Astrocyte of the cerebellum (primary cell): ENCODE results near the gene PAWR.
A peak's percentile ranks its signal among the peaks of the same experiment; 100 is the strongest.

Experiments
- DNase-seq: peaks from one replicate; pipeline ENCODE4 v3.0.0-alpha.2; 2011; ENCODE audit warnings: low read depth
- H3K4me3 ChIP-seq: 2 replicates; pipeline ENCODE4 v1.5.1; 2011; ENCODE audit warnings: mild to moderate bottlenecking, low read depth, low read length, moderate library complexity
- CTCF ChIP-seq: IDR thresholded peaks from 2 replicates; pipeline ENCODE4 v1.5.1; 2012; ENCODE audit warnings: low read length, low read depth, moderate library complexity, mild to moderate bottlenecking; ENCODE audit errors: missing control alignments
- in situ Hi-C: cut with HindIII; loops from 2 replicates; pipeline ENCODE4 v1.10.0; 2017; ENCODE audit warnings: low sequenced_read_pairs

The PAWR gene

DNA sequence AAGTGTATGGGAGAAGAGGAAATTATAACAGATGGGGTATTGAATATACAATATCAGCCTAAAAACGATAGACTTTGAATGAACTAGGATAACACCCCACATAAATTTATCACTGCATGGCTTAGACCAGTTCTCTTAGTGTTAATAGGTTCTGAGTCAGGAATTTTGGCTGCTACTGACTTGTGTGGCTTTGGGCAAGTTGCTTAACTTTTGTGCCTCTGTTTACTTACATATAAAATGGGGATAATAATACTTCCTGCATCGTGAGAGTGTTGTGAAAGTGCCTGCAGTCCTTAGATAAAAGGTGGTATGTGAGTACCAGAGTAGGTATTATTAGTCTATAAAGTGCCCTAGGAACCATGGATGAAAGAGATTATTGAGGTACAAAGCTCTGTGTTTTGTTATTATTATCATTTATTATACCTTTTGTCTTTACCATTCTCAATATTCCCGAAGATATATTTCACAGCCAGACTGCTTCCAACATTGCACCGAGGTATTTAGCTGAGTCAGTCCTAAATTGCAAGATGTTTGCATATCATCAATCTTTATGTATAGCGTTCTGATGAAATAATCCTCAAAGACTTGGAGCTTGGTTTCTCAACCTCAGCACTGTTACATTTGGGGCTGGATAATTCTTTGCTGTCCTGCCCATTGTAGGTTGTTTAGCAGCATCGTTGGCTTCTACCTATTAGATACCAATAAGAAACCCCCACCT is 2.3 kb upstream of the PAWR start:
- H3K4me3 ChIP-seq = no peak overlapping the region
- DNase-seq = no peak
- in situ Hi-C loops = no loop called here
- no peak for TF ChIP-seq CTCF

GRCh38 chr12:79691511-79692248 is 916 bp upstream of the PAWR start:
- no peak for DNase-seq
- no peak for TF ChIP-seq CTCF
- in situ Hi-C loops = no loop called here
- peak overlapping the region; percentile 92 for H3K4me3 ChIP-seq

DNA sequence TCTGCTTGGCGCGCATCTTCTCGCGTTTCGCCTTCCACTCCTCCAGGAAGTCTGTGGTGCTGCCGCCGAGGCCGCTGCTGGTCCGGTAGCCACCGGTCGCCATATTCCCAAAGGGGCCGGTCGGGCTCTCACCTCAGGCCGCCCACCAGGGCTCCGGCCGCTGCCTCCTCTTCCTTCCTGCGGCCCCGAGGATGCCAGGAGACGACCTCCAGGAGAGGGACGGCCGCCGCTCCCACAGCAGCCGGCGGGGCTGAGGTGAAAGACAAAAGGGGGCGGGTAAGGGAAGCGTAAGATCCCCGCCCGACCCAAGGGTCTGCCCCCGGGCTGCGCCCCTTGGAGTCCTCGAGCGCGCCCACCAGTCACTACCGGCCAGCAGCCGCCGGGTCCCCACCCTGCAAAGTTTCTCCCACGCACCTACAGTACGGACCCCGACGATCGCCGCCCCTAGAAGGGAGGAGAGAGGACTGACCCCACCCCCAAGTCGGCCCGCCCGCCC is 574 bp downstream of the PAWR start:
- in situ Hi-C loops = no loop called here
- DNase-seq = no peak
- TF ChIP-seq CTCF = no peak
- peak overlapping the region; percentile 92 for H3K4me3 ChIP-seq

DNA sequence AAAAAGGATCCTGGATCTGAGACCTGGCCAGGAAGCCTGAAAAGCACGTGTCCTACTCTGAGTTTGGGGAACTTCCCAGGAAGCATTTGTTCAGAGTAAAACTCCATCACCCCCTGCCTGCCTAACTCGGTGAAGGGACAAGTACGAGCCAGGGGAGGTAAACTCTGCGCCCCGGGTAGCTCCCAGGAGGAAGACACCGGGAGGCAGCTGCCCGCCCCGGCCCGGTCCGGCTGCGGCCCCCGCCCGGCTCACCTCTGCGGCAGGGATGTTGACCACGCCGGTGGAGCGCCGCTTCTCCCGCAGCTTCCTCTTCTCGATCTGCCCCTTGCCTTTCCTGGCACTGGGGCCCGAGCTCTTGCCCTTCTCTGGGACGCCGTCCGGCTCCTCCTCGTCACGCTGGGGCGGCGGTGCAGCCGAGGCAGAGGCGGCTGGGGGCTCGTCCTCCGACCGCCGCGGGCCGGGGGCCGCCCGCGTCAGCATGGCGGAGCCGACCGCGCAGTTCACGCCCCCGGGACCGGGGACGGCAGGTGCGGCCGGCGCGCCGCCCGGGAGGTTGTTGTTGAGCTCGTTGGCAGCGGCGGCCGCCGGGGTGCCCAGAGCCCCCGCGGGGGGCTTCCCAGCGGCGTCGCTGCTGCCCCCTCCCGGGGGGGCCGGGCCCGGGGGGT is 1.2 kb downstream of the PAWR start:
- in situ Hi-C loops = no loop called here
- no peak for DNase-seq
- no peak for TF ChIP-seq CTCF
- peak overlapping the region; percentile 92 for H3K4me3 ChIP-seq

DNA sequence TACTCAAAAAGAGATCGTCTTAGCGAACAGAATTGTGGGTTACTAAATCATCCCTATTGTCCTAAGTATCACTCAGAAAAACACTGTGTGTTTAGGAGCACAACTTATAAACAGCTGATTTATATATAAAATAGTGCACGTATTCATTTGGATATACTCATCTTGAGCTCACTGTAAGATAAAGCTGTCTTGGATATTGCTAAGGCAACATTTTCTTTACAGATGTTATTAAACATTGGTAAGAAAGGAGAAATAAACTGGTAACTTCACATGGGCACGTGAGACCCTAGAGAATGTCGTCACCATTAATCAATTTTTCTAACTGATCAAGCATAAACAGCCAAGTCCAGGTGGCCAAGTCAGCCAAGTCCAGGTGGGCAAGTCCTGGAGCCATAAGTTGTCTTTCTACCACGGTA is 1.7 kb downstream of the PAWR start:
- in situ Hi-C loops = no loop called here
- no peak for TF ChIP-seq CTCF
- no peak for DNase-seq
- peak overlapping the region; percentile 92 for H3K4me3 ChIP-seq

GRCh38 chr12:79688376-79689060 is 2.2 kb downstream of the PAWR start:
- in situ Hi-C loops = no loop called here
- DNase-seq = no peak
- H3K4me3 ChIP-seq = peak overlapping the region; percentile 92
- no peak for TF ChIP-seq CTCF
